GM12878 (cell line): ENCODE results near the gene SMOC1. TPM values are rescaled to one million over a fixed set of nuclear protein-coding genes. Genes with fewer than 3 reads are reported as not detected.

ENCODE experiments used
- ATAC-seq: fragments of 200-7000 bp; cut with Tn5 transposase; 3 replicates; pipeline ENCODE4 v1.9.1; 2020; ENCODE audit warnings: mild to moderate bottlenecking, moderate library complexity
- Bru-seq: library from RNA; stranded (reverse); fragments of 400-500 nt; gene quantifications from one replicate; lab custom pipeline; 2021; lab: Mats Ljungman, UMichigan
- BruChase-seq, 2 experiments: library from RNA; stranded (reverse); fragments of 400-500 nt; gene quantifications; one replicate each; lab custom pipeline; 2021; lab: Mats Ljungman, UMichigan
- BruUV-seq: library from RNA; stranded (reverse); fragments of 400-500 nt; replicated peaks from 2 replicates; lab custom pipeline; 2021; lab: Mats Ljungman, UMichigan
- CTCF ChIA-PET: fragments of 300-600 bp; sonication (Branson Sonifier 250); formaldehyde crosslinking; extraction: SDS; loops from one replicate; lab custom pipeline; 2021; ENCODE audit warnings: inconsistent platforms; lab: Yijun Ruan, JAX
- POLR2A ChIA-PET: fragments of 350-600 bp; formaldehyde crosslinking; extraction: SDS; loops from one replicate; lab custom pipeline; 2021; ENCODE audit warnings: inconsistent platforms; lab: Charles Lee
- RAD21 ChIA-PET: fragments of 300-600 bp; sonication (Branson Sonifier 250); formaldehyde crosslinking; loops from one replicate; lab custom pipeline; 2023; ENCODE audit warnings: antibody characterized with exemption; ENCODE audit not compliant: unreplicated experiment; lab: Charles Lee
- SMC1A ChIA-PET: fragments of 300-600 bp; sonication (Branson Sonifier 250); formaldehyde crosslinking; loops from one replicate; lab custom pipeline; 2023; ENCODE audit not compliant: unreplicated experiment, uncharacterized antibody; lab: Charles Lee
- DNase-seq: peaks from one replicate; pipeline ENCODE4 v3.0.0-alpha.2; 2011; ENCODE audit warnings: low read depth, low spot score
- FAIRE-seq: peaks from 3 replicates; lab custom pipeline; 2011; peaks lifted over from hg19 to GRCh38; lab: Jason Lieb, UNC
- H2AFZ ChIP-seq: 2 replicates; pipeline ENCODE4 v1.6.0; 2011; ENCODE audit warnings: low read depth, low read length, control low read depth; ENCODE audit not compliant: control insufficient read depth
- H3K27ac ChIP-seq: 2 replicates; pipeline ENCODE4 v1.5.1; 2011; ENCODE audit warnings: control low read depth; ENCODE audit not compliant: control insufficient read depth, insufficient read depth
- H3K27me3 ChIP-seq, 2 experiments: replicated peaks in 1 of 2; 2 replicates each; pipeline versions ENCODE4 v1.6.0 to v1.6.1; 2011; ENCODE audit warnings: low read length in 1 of 2; ENCODE audit not compliant: control insufficient read depth in 2 of 2, insufficient read depth in 2 of 2
- H3K36me3 ChIP-seq, 2 experiments: 2 replicates each; pipeline ENCODE4 v1.5.1; 2011; ENCODE audit warnings: low read length in 1 of 2; ENCODE audit not compliant: control insufficient read depth in 2 of 2, insufficient read depth in 2 of 2
- H3K4me1 ChIP-seq: 2 replicates; pipeline ENCODE4 v1.6.1; 2011; ENCODE audit warnings: mild to moderate bottlenecking, low read length, moderate library complexity, mixed read lengths; ENCODE audit not compliant: control insufficient read depth, insufficient read depth
- H3K4me2 ChIP-seq: 2 replicates; pipeline ENCODE4 v1.6.0; 2011; ENCODE audit warnings: control low read depth; ENCODE audit not compliant: control insufficient read depth, insufficient read depth
- H3K4me3 ChIP-seq: fragments of 200-600 bp; sonication (generic); 2 replicates; pipeline ENCODE4 v1.5.1; 2016
- H3K79me2 ChIP-seq: 2 replicates; pipeline ENCODE4 v1.6.0; 2011; ENCODE audit warnings: low read length; ENCODE audit not compliant: control insufficient read depth, insufficient read depth
- H3K9ac ChIP-seq: 2 replicates; pipeline ENCODE4 v1.8.0; 2011; ENCODE audit warnings: low read length, control low read depth, mixed read lengths; ENCODE audit not compliant: control insufficient read depth, insufficient read depth
- H3K9me3 ChIP-seq: replicated peaks from 3 replicates; pipeline ENCODE4 v1.5.1; 2011; ENCODE audit warnings: mild to moderate bottlenecking, low read length; ENCODE audit not compliant: control insufficient read depth, insufficient read depth
- H4K20me1 ChIP-seq: 2 replicates; pipeline ENCODE4 v1.6.0; 2011; ENCODE audit not compliant: control insufficient read depth, insufficient read depth
- BRCA1 ChIP-seq: IDR thresholded peaks from 2 replicates; pipeline ENCODE4 v1.6.1; 2011; ENCODE audit warnings: low read depth, low read length, improper control_type of control experiment
- CBFB ChIP-seq: IDR thresholded peaks from 2 replicates; pipeline ENCODE4 v1.6.1; 2016; ENCODE audit warnings: antibody characterized with exemption, low read depth
- E4F1 ChIP-seq: fragments of 450-650 bp; IDR thresholded peaks from 2 replicates; pipeline ENCODE4 v1.6.1; 2018; ENCODE audit warnings: borderline replicate concordance, mild to moderate bottlenecking; ENCODE audit not compliant: partially characterized antibody
- EED ChIP-seq: sonication (generic); IDR thresholded peaks from 2 replicates; pipeline ENCODE4 v1.6.1; 2016; ENCODE audit warnings: antibody characterized with exemption, low read depth
- FOXM1 ChIP-seq: IDR thresholded peaks from 2 replicates; pipeline ENCODE4 v1.6.1; 2012; ENCODE audit warnings: low read depth, mild to moderate bottlenecking, inconsistent platforms, low read length, moderate library complexity
- GATAD2B ChIP-seq: fragments of 450-650 bp; conservative IDR thresholded peaks from 2 replicates; pipeline ENCODE4 v1.6.1; 2017; ENCODE audit warnings: low read depth, mild to moderate bottlenecking, moderate library complexity
- IRF3 ChIP-seq: fragments of 450-650 bp; IDR thresholded peaks from 2 replicates; pipeline ENCODE4 v1.6.1; 2014; ENCODE audit warnings: mild to moderate bottlenecking
- NR2F1 ChIP-seq: fragments of 450-650 bp; conservative IDR thresholded peaks from 2 replicates; pipeline ENCODE4 v1.6.1; 2017; ENCODE audit warnings: mild to moderate bottlenecking
- SMC3 ChIP-seq: IDR thresholded peaks from 2 replicates; pipeline ENCODE4 v1.6.1; 2011; ENCODE audit warnings: low read length, improper control_type of control experiment, borderline replicate concordance
- SP1 ChIP-seq: IDR thresholded peaks from one replicate; pipeline ENCODE4 v1.6.1; 2011; ENCODE audit warnings: low read depth, low read length
- TCF12 ChIP-seq: IDR thresholded peaks from 2 replicates; pipeline ENCODE4 v1.6.1; 2011; ENCODE audit warnings: low read depth, mild to moderate bottlenecking, low read length
- ZNF592 ChIP-seq: fragments of 450-650 bp; IDR thresholded peaks from 2 replicates; pipeline ENCODE4 v1.6.1; 2017; ENCODE audit warnings: mild to moderate bottlenecking, moderate library complexity
- WGBS: methylation state at CpG from one replicate; pipeline ENCODE4 v1.1.6; 2016; ENCODE audit warnings: low lambda C conversion rate; ENCODE audit not compliant: insufficient replicate concordance, insufficient coverage; ENCODE audit errors: missing lambda C conversion rate; 5-methylcytosine and 5-hydroxymethylcytosine counted together
- in situ Hi-C: fragments of 300-500 bp; cut with MboI; formaldehyde crosslinking; loops from 9 replicates; pipeline ENCODE4 v1.14.3; 2018; ENCODE audit warnings: mixed read lengths
- intact Hi-C: fragments of 100-400 bp; cut with micrococcal nuclease; formaldehyde crosslinking; loops from one replicate; pipeline ENCODE4 v1.14.2; 2022; ENCODE audit not compliant: unreplicated experiment
- long read RNA-seq, 2 experiments: library from polyadenylated mRNA; unstranded; transcript quantifications; one replicate each; pipeline ENCODE4 v2.0.0, GENCODE V29; 2019 to 2020
- polyA minus RNA-seq, 3 experiments: library from RNA; depleted of rRNA, polyadenylated mRNA; stranded (reverse); fragments of >200 nt; gene quantifications; 2 replicates each; pipeline ENCODE4 v1.2.3, GENCODE V29; 2011
- polyA plus RNA-seq, 11 experiments: library from polyadenylated mRNA; depleted of rRNA in 4 of 11; unstranded in 6 of 11; stranded (reverse) in 5 of 11; fragments of >200 nt; fragmentation: Nextera tagmentation in 4 of 11; fragmentation: Illumina TruSeq in 1 of 11; extraction: Ambion mirVana in 4 of 11; extraction: Trizol in 1 of 11; gene quantifications; 1 replicate in 1 of 11; 2 replicates in 10 of 11; pipeline versions ENCODE4 v1.2.1 to v1.2.3, GENCODE V29; 2011 to 2016; ENCODE audit warnings: inconsistent platforms in 2 of 11, missing spikeins in 2 of 11, low read depth in 1 of 11
- total RNA-seq, 4 experiments: library from RNA; depleted of rRNA in 3 of 4; stranded (reverse); fragments of >200 nt in 3 of 4; fragmentation: Illumina TruSeq in 1 of 4; extraction: Trizol in 1 of 4; gene quantifications; 2 replicates each; pipeline versions ENCODE4 v1.2.1 to v1.2.3, GENCODE V29; 2013 to 2021

The SMOC1 gene
- total RNA-seq (2013; cell fraction: nucleolus; rRNA removed) = not detected in 2 replicates
- not detected in 2 replicates for total RNA-seq (2014; rRNA removed)
- not detected in 2 replicates for total RNA-seq (2014; rRNA removed; fragmentation: Illumina TruSeq; extraction: Trizol)
- total RNA-seq (2021) = 0.26 TPM in 1 of 2 replicates, not detected in the other
- polyA plus RNA-seq (2011; ENCODE audit: low read depth) = not detected
- 0.03 TPM in 1 of 2 replicates, not detected in the other for polyA plus RNA-seq (2011; rRNA removed)
- 0.03 and 0.04 TPM in 2 replicates for polyA plus RNA-seq (2011; cell fraction: cytosol; rRNA removed)
- polyA plus RNA-seq (2011; cell fraction: nucleus; rRNA removed) = 0.03 and 0.06 TPM in 2 replicates
- 0.14 and 0.32 TPM in 2 replicates for polyA plus RNA-seq (2012)
- polyA plus RNA-seq (2014; fragmentation: Illumina TruSeq; extraction: Trizol) = not detected in 2 replicates
- polyA plus RNA-seq (2014; fragmentation: Nextera tagmentation; extraction: Ambion mirVana) = not detected
- 0.03 TPM in 1 of 2 replicates, not detected in the other for polyA plus RNA-seq (2014; rRNA removed)
- polyA plus RNA-seq (2016; fragmentation: Nextera tagmentation; extraction: Ambion mirVana) = under 1 TPM in 1 of 2 experiments, not detected in 1; 0.14 TPM
- polyA minus RNA-seq (2011; rRNA and poly(A)+ RNA removed) = not detected in 2 replicates
- 2.4 and 7.9 TPM in 2 replicates for polyA minus RNA-seq (2011; cell fraction: cytosol; rRNA and poly(A)+ RNA removed)
- polyA minus RNA-seq (2011; cell fraction: nucleus; rRNA and poly(A)+ RNA removed) = 0.12 and 0.96 TPM in 2 replicates
- Bru-seq, nascent RNA = percentile 13 among the genes with signal in this experiment
- percentile 21 among the genes with signal in this experiment for BruChase-seq, experiment 1, labeled RNA remaining after a 6-hour chase
- BruChase-seq, experiment 2, labeled RNA remaining after a 2-hour chase = percentile 30 among the genes with signal in this experiment
- long read RNA-seq, experiment 1 = 0 reads
- long read RNA-seq, experiment 2 = 0 reads

GRCh38 chr14:69879175-69880043 is at the start of gene SMOC1:
Gene SMOC1 (plus strand): TSS chr14:69879416. CDS start chr14:69879679, 263 bp downstream.
- no peak within 1 kb of the TSS for H3K9ac ChIP-seq
- TF ChIP-seq TCF12 (peak; percentile 59; the same call in 1 of the 2 replicates), ZNF592 (no peak), BRCA1 (no peak), SP1 (peak; percentile 14), GATAD2B (no peak), NR2F1 (no peak), IRF3 (no peak), CBFB (no peak), EED (no peak), E4F1 (no peak), SMC3 (no peak), FOXM1 (no peak)

More at GRCh38 chr14:69879175-69880043, at the start of gene SMOC1:
- RAD21 ChIA-PET = interaction anchor here (1.3 kb wide), 1 partner anchor 148 kb away, joined by 6 read pairs; no protein-coding TSS in a partner anchor
- no TSS peak for BruUV-seq
- FAIRE-seq (no peak), ATAC-seq (peak; percentile 64), DNase-seq (no peak)
- Histone ChIP-seq H4K20me1 (no peaks in the 10 kb centered on the region), H3K27me3 (peaks cover 8 to 10% of the 10 kb centered on the region in 2 experiments), H3K36me3 (no peaks in the 10 kb centered on the region), H2AFZ (no peak within 1 kb of the TSS), H3K9me3 (no peaks in the 10 kb centered on the region), H3K4me3 (no peak within 1 kb of the TSS), H3K79me2 (no peaks in the 10 kb centered on the region), H3K4me1 (no peaks in the 10 kb centered on the region), H3K27ac (no peak within 1 kb of the TSS), H3K4me2 (no peak within 1 kb of the TSS)
- POLR2A ChIA-PET = no interaction called here
- CTCF ChIA-PET = interaction anchor here (0.6 to 4.0 kb wide), 6 partner anchors 11 to 551 kb away, joined by 3 to 43 read pairs (median 3); no protein-coding TSS in a partner anchor
- intact Hi-C loops = loop anchor here (5.0 kb wide), 1 partner anchor 133 kb away; no protein-coding TSS in a partner anchor
- 5% methylated on average over 51 of the region's 67 CpGs for WGBS
- in situ Hi-C loops = no loop called here
- SMC1A ChIA-PET = no interaction called here
